H9 (cell line): Measurements from ENCODE around the gene KCNJ13. TPM values are rescaled to one million over a fixed set of nuclear protein-coding genes. Genes with fewer than 3 reads are reported as not detected.

Source experiments
- DNase-seq: peaks from one replicate; pipeline ENCODE4 v3.0.0-alpha.2; 2017
- H2AFZ ChIP-seq: one replicate; pipeline ENCODE4 v1.6.1; 2013; ENCODE audit warnings: mild to moderate bottlenecking, low read length, control low read depth, moderate library complexity
- H2AK5ac ChIP-seq: 2 replicates; pipeline ENCODE4 v1.6.1; 2013; ENCODE audit warnings: low read length, control low read depth, mixed read lengths; ENCODE audit not compliant: insufficient read length
- H2BK120ac ChIP-seq: one replicate; pipeline ENCODE4 v1.6.1; 2013; ENCODE audit warnings: low read depth, mild to moderate bottlenecking, low read length, control low read depth, inconsistent platforms; ENCODE audit not compliant: poor library complexity, severe bottlenecking
- H2BK12ac ChIP-seq: 2 replicates; pipeline ENCODE4 v1.6.1; 2013; ENCODE audit warnings: low read length, control low read depth, mixed read lengths, low read depth; ENCODE audit not compliant: insufficient read length
- H2BK15ac ChIP-seq: 2 replicates; pipeline ENCODE4 v1.6.1; 2013; ENCODE audit warnings: low read depth, low read length, control low read depth
- H2BK20ac ChIP-seq: one replicate; pipeline ENCODE4 v1.6.1; 2013; ENCODE audit warnings: low read depth, mild to moderate bottlenecking, low read length, control low read depth, inconsistent platforms; ENCODE audit not compliant: poor library complexity, severe bottlenecking
- H2BK5ac ChIP-seq: 2 replicates; pipeline ENCODE4 v1.6.1; 2013; ENCODE audit warnings: low read length, control low read depth, mixed read lengths; ENCODE audit not compliant: insufficient read length
- H3K14ac ChIP-seq: 2 replicates; pipeline ENCODE4 v1.6.1; 2013; ENCODE audit warnings: low read length, control low read depth; ENCODE audit not compliant: insufficient read depth
- H3K18ac ChIP-seq: 2 replicates; pipeline ENCODE4 v1.6.1; 2013; ENCODE audit warnings: low read depth, mild to moderate bottlenecking, mixed read lengths, low read length, control low read depth; ENCODE audit not compliant: insufficient read length
- H3K23ac ChIP-seq: 2 replicates; pipeline ENCODE4 v1.6.1; 2013; ENCODE audit warnings: low read length, control low read depth, mixed read lengths, low read depth; ENCODE audit not compliant: insufficient read length
- H3K23me2 ChIP-seq: 2 replicates; pipeline ENCODE4 v1.6.1; 2013; ENCODE audit warnings: low read depth, mild to moderate bottlenecking, mixed read lengths, low read length, control low read depth; ENCODE audit not compliant: insufficient read length, poor library complexity, severe bottlenecking
- H3K27ac ChIP-seq: 2 replicates; pipeline ENCODE4 v1.5.1; 2013; ENCODE audit warnings: low read length, control low read depth, mixed read lengths, low read depth; ENCODE audit not compliant: insufficient read length
- H3K27me3 ChIP-seq: 2 replicates; pipeline ENCODE4 v1.6.1; 2013; ENCODE audit warnings: low read length, control low read depth, inconsistent platforms; ENCODE audit not compliant: insufficient read depth
- H3K4ac ChIP-seq: 2 replicates; pipeline ENCODE4 v1.6.1; 2013; ENCODE audit warnings: low read depth, mild to moderate bottlenecking, control low read depth, inconsistent platforms, low read length, moderate library complexity
- H3K4me1 ChIP-seq: 2 replicates; pipeline ENCODE4 v1.6.1; 2013; ENCODE audit warnings: low read length, control low read depth, inconsistent platforms; ENCODE audit not compliant: insufficient read depth
- H3K4me2 ChIP-seq: 2 replicates; pipeline ENCODE4 v1.6.1; 2013; ENCODE audit warnings: low read length, control low read depth, mixed read lengths; ENCODE audit not compliant: insufficient read length, insufficient read depth
- H3K56ac ChIP-seq: 2 replicates; pipeline ENCODE4 v1.6.1; 2013; ENCODE audit warnings: low read depth, mild to moderate bottlenecking, mixed read lengths, low read length, control low read depth; ENCODE audit not compliant: insufficient read length
- H3K79me1 ChIP-seq: 2 replicates; pipeline ENCODE4 v1.6.1; 2013; ENCODE audit warnings: low read depth, mild to moderate bottlenecking, moderate library complexity, low read length, control low read depth, inconsistent platforms; ENCODE audit not compliant: insufficient read depth, poor library complexity, severe bottlenecking
- H3K79me2 ChIP-seq: 2 replicates; pipeline ENCODE4 v1.6.1; 2013; ENCODE audit warnings: low read length, control low read depth, inconsistent platforms; ENCODE audit not compliant: insufficient read depth
- H3K9ac ChIP-seq: 2 replicates; pipeline ENCODE4 v1.6.1; 2013; ENCODE audit warnings: low read length, control low read depth, mixed read lengths; ENCODE audit not compliant: insufficient read length; ENCODE audit errors: extremely low read depth
- H3K9me3 ChIP-seq: one replicate; pipeline ENCODE4 v1.6.1; 2013; ENCODE audit warnings: low read depth, low read length, inconsistent platforms; ENCODE audit not compliant: control insufficient read depth
- H3T11ph ChIP-seq: one replicate; pipeline ENCODE4 v1.6.1; 2013; ENCODE audit warnings: mild to moderate bottlenecking, low read length, control low read depth, inconsistent platforms
- H4K20me1 ChIP-seq: one replicate; pipeline ENCODE4 v1.6.1; 2013; ENCODE audit not compliant: control insufficient read depth, insufficient read length, insufficient read depth
- H4K5ac ChIP-seq: 2 replicates; pipeline ENCODE4 v1.6.1; 2013; ENCODE audit warnings: low read depth, mild to moderate bottlenecking, mixed read lengths, low read length, control low read depth; ENCODE audit not compliant: insufficient read length
- H4K8ac ChIP-seq: replicated peaks from 2 replicates; pipeline ENCODE4 v1.6.1; 2013; ENCODE audit warnings: low read length, control low read depth, mixed read lengths, low read depth; ENCODE audit not compliant: insufficient read length
- H4K91ac ChIP-seq: 2 replicates; pipeline ENCODE4 v1.6.1; 2013; ENCODE audit warnings: low read depth, mild to moderate bottlenecking, moderate library complexity, mixed read lengths, low read length, control low read depth; ENCODE audit not compliant: insufficient read length
- H3K27ac Mint-ChIP-seq, 3 experiments: 2 replicates in 2 of 3; 3 replicates in 1 of 3; pipeline ENCODE4 v1.8.0; 2020 to 2021; ENCODE audit warnings: mixed read lengths in 3 of 3, mild to moderate bottlenecking in 1 of 3, moderate library complexity in 1 of 3
- H3K27me3 Mint-ChIP-seq: 2 replicates; pipeline ENCODE4 v1.8.0; 2021; ENCODE audit warnings: low read depth, mild to moderate bottlenecking, moderate library complexity, mixed read lengths
- H3K36me3 Mint-ChIP-seq, 3 experiments: 2 replicates in 2 of 3; 3 replicates in 1 of 3; pipeline ENCODE4 v1.8.0; 2020 to 2021; ENCODE audit warnings: low read depth in 3 of 3, mixed read lengths in 3 of 3; ENCODE audit not compliant: insufficient read depth in 1 of 3
- H3K4me1 Mint-ChIP-seq, 2 experiments: 2 replicates each; pipeline ENCODE4 v1.8.0; 2020; ENCODE audit warnings: mixed read lengths in 2 of 2
- H3K4me3 Mint-ChIP-seq, 2 experiments: 2 replicates in 1 of 2; 3 replicates in 1 of 2; pipeline ENCODE4 v1.8.0; 2020 to 2021; ENCODE audit warnings: mild to moderate bottlenecking in 2 of 2, mixed read lengths in 2 of 2, moderate library complexity in 1 of 2
- H3K9me3 Mint-ChIP-seq, 2 experiments: 2 replicates in 1 of 2; 3 replicates in 1 of 2; pipeline ENCODE4 v1.8.0; 2020; ENCODE audit warnings: mild to moderate bottlenecking in 2 of 2, mixed read lengths in 2 of 2, moderate library complexity in 1 of 2
- WGBS: extraction: QIAGEN DNeasy Blood & Tissue Kit; methylation state at CpG from one replicate; pipeline ENCODE4 v1.1.7; 2013; ENCODE audit warnings: missing lambda C conversion rate, low lambda C conversion rate, mixed read lengths; ENCODE audit not compliant: insufficient read length; ENCODE audit errors: extremely low coverage; 5-methylcytosine and 5-hydroxymethylcytosine counted together
- total RNA-seq: library from RNA; stranded (reverse); gene quantifications from 2 replicates; pipeline ENCODE4 v1.2.1, GENCODE V29; 2021
- TF ChIP-seq, protein P1 (sequence below): fragments of 200-600 bp; sonication (generic); conservative IDR thresholded peaks from 3 replicates; pipeline ENCODE4 v1.8.0; 2021; ENCODE audit warnings: antibody characterized with exemption, mild to moderate bottlenecking

The KCNJ13 gene
- total RNA-seq, 1 experiment from 2014 or later, result not detected

DNA sequence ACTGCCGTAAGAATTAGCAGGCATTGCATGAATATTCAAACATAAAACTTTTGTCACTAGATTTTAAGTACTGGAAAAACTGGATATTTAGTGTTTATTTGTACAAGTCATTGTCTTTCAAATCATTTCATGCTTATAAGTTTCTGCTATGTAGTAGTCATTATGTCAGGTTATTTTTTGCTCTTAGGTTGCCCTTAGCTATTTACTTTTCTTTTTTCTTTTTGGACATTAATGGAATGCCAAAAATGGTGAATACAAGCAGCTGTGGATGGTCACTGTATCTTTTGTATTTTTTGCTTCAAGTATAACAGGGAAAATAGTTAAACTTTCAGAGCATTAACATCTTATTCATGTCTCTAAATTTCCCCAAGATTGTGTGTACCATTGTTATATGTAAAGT lies 18.6 kb upstream of the KCNJ13 start:
- Histone ChIP-seq H4K8ac (no peak overlapping the region), H3K14ac (no peak overlapping the region), H4K91ac (no peak overlapping the region), H2BK15ac (no peak overlapping the region), H3K27ac (no peak overlapping the region), H2BK120ac (no peak overlapping the region), H3K4me1 (no peaks in the 10 kb centered on the region), H4K5ac (no peak overlapping the region), H2AFZ (no peak overlapping the region), H2BK12ac (no peak overlapping the region), H3K79me1 (no peaks in the 10 kb centered on the region), H3T11ph (no peak overlapping the region), H2BK20ac (no peak overlapping the region), H3K4ac (no peak overlapping the region), H2BK5ac (no peak overlapping the region), H3K9ac (no peak overlapping the region), H2AK5ac (no peak overlapping the region), H3K23ac (no peak overlapping the region), H3K27me3 (no peaks in the 10 kb centered on the region), H4K20me1 (no peaks in the 10 kb centered on the region), H3K79me2 (no peaks in the 10 kb centered on the region), H3K23me2 (no peaks in the 10 kb centered on the region), H3K18ac (no peak overlapping the region), H3K4me2 (no peak overlapping the region), H3K9me3 (no peaks in the 10 kb centered on the region), H3K56ac (no peak overlapping the region)
- Mint-ChIP-seq H3K4me1 (peaks cover 8% of the 10 kb centered on the region in 2 experiments), H3K27me3 (no peaks in the 10 kb centered on the region), H3K36me3 (peaks cover 9 to 60% (median 57%) of the 10 kb centered on the region in 3 experiments; a peak in 6 of 7 replicates), H3K9me3 (no peaks in the 10 kb centered on the region), H3K4me3 (no peak overlapping the region), H3K27ac (no peak overlapping the region; a peak in 1 of 7 replicates)
- WGBS, result no CpG with 5 or more reads among the region's 1 CpG
- TF ChIP-seq, protein P1, sequence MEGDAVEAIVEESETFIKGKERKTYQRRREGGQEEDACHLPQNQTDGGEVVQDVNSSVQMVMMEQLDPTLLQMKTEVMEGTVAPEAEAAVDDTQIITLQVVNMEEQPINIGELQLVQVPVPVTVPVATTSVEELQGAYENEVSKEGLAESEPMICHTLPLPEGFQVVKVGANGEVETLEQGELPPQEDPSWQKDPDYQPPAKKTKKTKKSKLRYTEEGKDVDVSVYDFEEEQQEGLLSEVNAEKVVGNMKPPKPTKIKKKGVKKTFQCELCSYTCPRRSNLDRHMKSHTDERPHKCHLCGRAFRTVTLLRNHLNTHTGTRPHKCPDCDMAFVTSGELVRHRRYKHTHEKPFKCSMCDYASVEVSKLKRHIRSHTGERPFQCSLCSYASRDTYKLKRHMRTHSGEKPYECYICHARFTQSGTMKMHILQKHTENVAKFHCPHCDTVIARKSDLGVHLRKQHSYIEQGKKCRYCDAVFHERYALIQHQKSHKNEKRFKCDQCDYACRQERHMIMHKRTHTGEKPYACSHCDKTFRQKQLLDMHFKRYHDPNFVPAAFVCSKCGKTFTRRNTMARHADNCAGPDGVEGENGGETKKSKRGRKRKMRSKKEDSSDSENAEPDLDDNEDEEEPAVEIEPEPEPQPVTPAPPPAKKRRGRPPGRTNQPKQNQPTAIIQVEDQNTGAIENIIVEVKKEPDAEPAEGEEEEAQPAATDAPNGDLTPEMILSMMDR, result no peak
- no peak for DNase-seq
